Endothelial cell of umbilical vein (primary cell): ENCODE results near the gene LYRM2. TPM values are rescaled to one million over a fixed set of nuclear protein-coding genes. Genes with fewer than 3 reads are reported as not detected.

ENCODE experiments used
- BruUV-seq: library from RNA; stranded (reverse); fragments of 400-500 nt; replicated peaks from 2 replicates; lab custom pipeline; 2021; lab: Mats Ljungman, UMichigan
- CTCF ChIA-PET: fragments of 300-600, 350-600 bp; sonication (Branson Sonifier 250); formaldehyde crosslinking; loops from one replicate; lab custom pipeline; 2021; ENCODE audit warnings: antibody characterized with exemption, inconsistent platforms; lab: Charles Lee
- POLR2A ChIA-PET: fragments of 300-600, 350-600 bp; sonication (Branson Sonifier 250); formaldehyde crosslinking; loops from one replicate; lab custom pipeline; 2021; ENCODE audit warnings: antibody characterized with exemption, inconsistent platforms; lab: Charles Lee
- DNase-seq: peaks from one replicate; pipeline ENCODE4 v3.0.0-alpha.2; 2011; ENCODE audit warnings: low read depth, low spot score
- FAIRE-seq: peaks from 2 replicates; lab custom pipeline; 2011; peaks lifted over from hg19 to GRCh38; lab: Jason Lieb, UNC
- H2AFZ ChIP-seq: 2 replicates; pipeline ENCODE4 v1.6.0; 2012; ENCODE audit warnings: low read depth, low read length, control low read depth, inconsistent platforms
- H3K27ac ChIP-seq: 2 replicates; pipeline ENCODE4 v1.5.1; 2011; ENCODE audit warnings: low read depth, mild to moderate bottlenecking, control low read depth, low read length, moderate library complexity; ENCODE audit not compliant: insufficient read depth
- H3K27me3 ChIP-seq, 2 experiments: 2 replicates each; pipeline versions ENCODE4 v1.6.0 to v1.6.1; 2011; ENCODE audit warnings: low read length in 2 of 2, mixed read lengths in 1 of 2; ENCODE audit not compliant: control insufficient read depth in 2 of 2, insufficient read depth in 2 of 2
- H3K36me3 ChIP-seq, 2 experiments: 2 replicates in 1 of 2; 3 replicates in 1 of 2; pipeline ENCODE4 v1.5.1; 2011; ENCODE audit warnings: low read length in 2 of 2, mild to moderate bottlenecking in 1 of 2, moderate library complexity in 1 of 2; ENCODE audit not compliant: control insufficient read depth in 2 of 2, insufficient read depth in 2 of 2; ENCODE audit errors: extremely low read depth in 1 of 2
- H3K4me1 ChIP-seq: 3 replicates; pipeline ENCODE4 v1.5.1; 2011; ENCODE audit warnings: mild to moderate bottlenecking, low read length; ENCODE audit not compliant: control insufficient read depth, insufficient read depth; ENCODE audit errors: extremely low read depth
- H3K4me2 ChIP-seq: 2 replicates; pipeline ENCODE4 v1.6.1; 2011; ENCODE audit warnings: low read length, control low read depth, mixed read lengths; ENCODE audit not compliant: insufficient read depth
- H3K4me3 ChIP-seq, 3 experiments: fragments of 200-600 bp in 1 of 3; sonication (generic), shearing (Covaris generic) in 1 of 3; replicated peaks in 1 of 3; 2 replicates each; pipeline ENCODE4 v1.5.1; 2011 to 2016; ENCODE audit warnings: control low read depth in 3 of 3, low read length in 3 of 3, mild to moderate bottlenecking in 2 of 3, inconsistent platforms in 1 of 3, low read depth in 1 of 3, moderate library complexity in 1 of 3; ENCODE audit not compliant: insufficient read depth in 1 of 3
- H3K79me2 ChIP-seq: 2 replicates; pipeline ENCODE4 v1.6.0; 2012; ENCODE audit warnings: low read length, inconsistent platforms; ENCODE audit not compliant: control insufficient read depth, insufficient read depth
- H3K9ac ChIP-seq: replicated peaks from 2 replicates; pipeline ENCODE3; 2011; ENCODE audit warnings: low read length, control low read depth; ENCODE audit not compliant: insufficient read depth; ENCODE audit errors: extremely low read depth
- H3K9me1 ChIP-seq: replicated peaks from 3 replicates; pipeline ENCODE4 v1.6.0; 2011; ENCODE audit warnings: mild to moderate bottlenecking, low read length; ENCODE audit not compliant: control insufficient read depth, insufficient read depth; ENCODE audit errors: extremely low read depth
- H3K9me3 ChIP-seq: replicated peaks from 2 replicates; pipeline ENCODE4 v1.5.1; 2012; ENCODE audit warnings: low read length, inconsistent platforms; ENCODE audit not compliant: control insufficient read depth, insufficient read depth
- H4K20me1 ChIP-seq: replicated peaks from 2 replicates; pipeline ENCODE3; 2011; ENCODE audit warnings: mild to moderate bottlenecking, low read length; ENCODE audit not compliant: control insufficient read depth, insufficient read depth; ENCODE audit errors: extremely low read depth
- FOS ChIP-seq: IDR thresholded peaks from 2 replicates; pipeline ENCODE4 v1.6.1; 2011; ENCODE audit warnings: mild to moderate bottlenecking, low read length, moderate library complexity, borderline replicate concordance; ENCODE audit not compliant: insufficient read depth
- GATA2 ChIP-seq: IDR thresholded peaks from 2 replicates; pipeline ENCODE4 v1.7.0; 2011; ENCODE audit warnings: low read depth, mild to moderate bottlenecking, moderate library complexity, mixed read lengths, low read length; ENCODE audit not compliant: insufficient read length, insufficient read depth
- dilution Hi-C: fragments of 300-500 bp; cut with MboI; formaldehyde crosslinking; loops from one replicate; pipeline ENCODE4 v1.15.0; 2019; ENCODE audit warnings: low sequenced_read_pairs; ENCODE audit not compliant: extremely low pct_ligation_motif_present
- intact Hi-C: fragments of 100-400 bp; cut with micrococcal nuclease; formaldehyde crosslinking; loops from one replicate; pipeline ENCODE4 v1.10.0; 2022
- polyA plus RNA-seq, 4 experiments: library from polyadenylated mRNA; depleted of rRNA in 3 of 4; stranded (reverse) in 3 of 4; unstranded in 1 of 4; fragments of >200 nt; gene quantifications; 2 replicates each; pipeline versions ENCODE4 v1.2.1 to v1.2.3, GENCODE V29; 2011 to 2012; ENCODE audit warnings: missing spikeins in 1 of 4
- total RNA-seq: library from RNA; stranded (reverse); gene quantifications from 2 replicates; pipeline ENCODE4 v1.2.3, GENCODE V29; 2021

The LYRM2 gene
- total and polyA plus RNA-seq, 2 donors (not counting 3 experiments of a cell fraction or from before 2014, with no cell fraction given): 11.8 to 41.9 TPM

GRCh38 chr6:89563866-89564265 lies 74.7 kb downstream of the LYRM2 start:
- no peak for TF ChIP-seq FOS
- ChIA-PET POLR2A (no interaction called here), CTCF (no interaction called here)
- no peaks in the 10 kb centered on the region for H3K4me1 ChIP-seq
- no peak overlapping the region for H3K4me3 ChIP-seq
- no peaks in the 10 kb centered on the region for H4K20me1 ChIP-seq
- intact Hi-C loops (no loop called here), dilution Hi-C loops (loop anchor here (5.0 kb wide), 1 partner anchor 52 kb away; no protein-coding TSS in a partner anchor)
- no peak overlapping the region for H3K9ac ChIP-seq
- no peak for FAIRE-seq
- no peak overlapping the region for H2AFZ ChIP-seq
- no peak overlapping the region for H3K4me2 ChIP-seq
- H3K36me3 ChIP-seq: no peaks in the 10 kb centered on the region
- H3K9me3 ChIP-seq: no peaks in the 10 kb centered on the region
- no peak for DNase-seq
- H3K79me2 ChIP-seq: no peaks in the 10 kb centered on the region
- H3K9me1 ChIP-seq: no peaks in the 10 kb centered on the region
- H3K27me3 ChIP-seq: peaks cover 0 to 1% of the 10 kb centered on the region in 2 experiments
- no peak overlapping the region for H3K27ac ChIP-seq
- no TSS peak for BruUV-seq

- no peak overlapping the region for H2AFZ ChIP-seq
- POLR2A ChIA-PET: no interaction called here
- intact Hi-C loops: no loop called here
Measured at GRCh38 chr6:89562093-89562973, 76.2 kb downstream of the LYRM2 start.

More at GRCh38 chr6:89562093-89562973, 76.2 kb downstream of the LYRM2 start:
- H3K27ac ChIP-seq: no peak overlapping the region
- H3K36me3 ChIP-seq: no peaks in the 10 kb centered on the region
- peaks cover 0 to 1% of the 10 kb centered on the region in 2 experiments for H3K27me3 ChIP-seq
- H3K9me3 ChIP-seq: no peaks in the 10 kb centered on the region
- FAIRE-seq (no peak), DNase-seq (no peak)
- no peaks in the 10 kb centered on the region for H4K20me1 ChIP-seq
- no peaks in the 10 kb centered on the region for H3K9me1 ChIP-seq
- no peaks in the 10 kb centered on the region for H3K4me1 ChIP-seq
- H3K79me2 ChIP-seq: no peaks in the 10 kb centered on the region
- no peak overlapping the region for H3K4me3 ChIP-seq
- no peak overlapping the region for H3K4me2 ChIP-seq
- TF ChIP-seq GATA2: no peak
- dilution Hi-C loops: loop anchor here (5.0 kb wide), 1 partner anchor 50 kb away; no protein-coding TSS in a partner anchor
- BruUV-seq: no TSS peak
- CTCF ChIA-PET: interaction anchor here (0.6 kb wide), 1 partner anchor 170 kb away, joined by 3 read pairs; no protein-coding TSS in a partner anchor
- H3K9ac ChIP-seq: no peak overlapping the region
